ENCODE measurements around the gene DSTYK.

GRCh38 chr1:205133287-205133686 is 78.2 kb downstream of the DSTYK start:
- no peak for TF ChIP-seq EP300 (IDR thresholded peaks at IDR 0.05)
- TF ChIP-seq POLR2AphosphoS5 (IDR thresholded peaks at IDR 0.05), result no peak
